ENCODE data around the gene AGAP9.
"Not testable (repeated sequence)": the region's sequence is repeated elsewhere in the genome, so short reads cannot be mapped to it uniquely, and the experiment has no call there.

AGAP9 gene

DNA sequence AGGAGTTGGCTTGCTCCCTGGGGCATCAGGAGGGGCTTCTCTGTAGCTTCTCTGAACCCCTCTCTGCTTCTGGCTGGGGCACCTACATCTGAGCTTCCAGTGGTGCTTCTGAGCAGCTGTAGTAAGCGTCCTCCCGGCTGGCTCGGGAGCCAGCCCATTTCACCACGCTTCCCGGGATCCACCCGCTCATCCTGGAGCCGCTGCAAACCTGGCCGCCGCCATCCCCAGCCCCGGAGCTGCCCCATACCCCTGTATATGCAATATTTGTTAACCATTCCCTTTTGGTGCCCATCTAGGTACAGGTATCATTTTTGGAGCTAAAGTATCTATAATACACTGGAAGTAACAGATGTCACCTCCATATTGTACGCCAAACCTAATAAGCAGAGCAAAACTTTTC, 38.7 kb downstream of the AGAP9 start:
- not testable (repeated sequence) for DNase-seq

DNA sequence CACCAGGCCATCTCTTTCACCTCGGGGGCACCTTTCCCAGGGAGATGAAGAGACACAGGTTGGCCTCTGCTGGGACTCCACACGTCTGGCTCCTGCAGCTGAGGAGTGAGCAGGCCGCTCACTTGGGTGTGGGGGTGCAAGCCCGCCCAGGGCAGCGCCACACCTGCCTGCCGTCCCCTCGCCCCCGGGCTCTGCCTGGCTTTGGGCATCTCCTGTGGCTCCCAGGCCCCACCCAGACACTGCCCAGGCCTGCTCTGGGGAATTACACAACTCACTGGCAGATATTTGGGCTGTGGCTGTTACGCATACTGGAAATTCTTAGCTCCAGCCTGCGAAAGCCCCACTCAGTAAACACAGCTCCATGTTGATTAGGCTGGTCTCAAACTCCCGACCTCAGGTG, 39.5 kb downstream of the AGAP9 start, which contains the start of gene ANXA8:
Gene ANXA8 (minus strand): TSS at position 193 of the 400 bp plus-strand sequence. CDS start 182 bp downstream, at position 11.
- DNase-seq, result not testable (repeated sequence)

DNA sequence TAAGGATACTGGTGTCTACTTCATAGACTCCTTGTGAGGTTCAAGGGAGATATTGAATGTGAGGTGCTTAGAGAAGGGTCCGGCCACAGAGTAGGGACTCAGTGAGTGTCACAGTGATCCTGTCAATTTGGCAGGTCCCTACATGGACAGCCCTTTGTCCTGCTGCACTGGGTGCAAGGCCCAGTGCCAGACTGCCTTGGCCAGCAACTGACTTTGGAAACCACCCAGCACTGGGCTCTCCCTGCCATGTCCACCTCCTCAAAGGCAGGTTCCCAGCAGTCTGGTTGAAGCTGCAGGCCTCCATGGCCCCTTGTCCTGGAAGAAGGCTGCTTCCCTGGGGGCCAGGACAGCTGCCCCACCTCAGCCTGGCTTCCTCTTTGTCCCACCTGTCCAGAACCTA, 41.1 kb downstream of the AGAP9 start:
- DNase-seq, result not testable (repeated sequence)

DNA sequence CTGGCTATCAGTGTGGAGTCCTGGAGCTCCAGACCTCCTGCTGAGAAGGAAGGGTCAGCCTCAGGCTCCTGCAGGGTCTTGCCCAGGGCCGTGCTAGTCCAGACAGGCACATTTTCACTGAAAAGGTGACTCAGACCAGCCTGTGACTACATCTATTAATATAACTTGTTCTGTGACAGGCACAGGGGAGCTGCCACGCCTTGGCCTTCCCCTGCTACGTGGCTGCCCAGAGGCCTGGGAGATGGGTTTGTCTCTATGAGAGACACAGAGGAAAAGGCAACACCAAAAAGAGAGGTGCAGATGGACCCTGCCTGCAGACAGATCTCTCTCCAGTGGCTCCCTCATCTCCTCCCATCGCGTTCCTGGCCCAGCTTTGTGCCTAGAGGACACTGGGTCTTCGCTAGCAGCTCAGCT, 41.7 kb downstream of the AGAP9 start:
- not testable (repeated sequence) for DNase-seq

DNA sequence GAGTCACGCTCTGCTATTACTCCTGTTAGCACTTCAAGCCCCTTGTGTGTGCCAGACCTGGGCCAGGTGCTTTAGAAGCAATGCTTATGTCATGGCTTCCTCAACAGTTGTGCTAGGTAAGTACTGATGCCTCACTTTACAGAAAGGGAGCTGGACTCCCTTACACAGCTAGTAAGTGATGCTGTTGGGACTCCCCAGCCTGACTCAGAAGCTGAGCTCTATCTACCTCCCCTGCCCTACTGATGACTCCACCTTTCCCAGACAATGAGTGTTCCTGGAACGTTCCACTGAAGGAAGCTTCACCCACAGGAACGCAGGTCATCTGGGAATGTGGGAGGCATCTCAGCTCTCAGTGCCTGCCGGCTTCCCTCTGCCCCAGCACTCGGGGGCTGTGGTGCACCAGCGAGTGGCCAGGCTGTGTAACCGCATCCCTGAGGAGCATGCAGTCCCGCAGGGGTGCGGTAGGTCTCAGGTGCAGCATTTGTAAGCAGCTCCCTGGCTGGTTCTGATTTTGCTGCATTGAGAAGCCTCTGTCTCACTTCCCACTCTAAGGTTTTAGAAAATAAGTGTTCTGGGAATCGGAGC, 42.2 kb downstream of the AGAP9 start:
- not testable (repeated sequence) for DNase-seq

DNA sequence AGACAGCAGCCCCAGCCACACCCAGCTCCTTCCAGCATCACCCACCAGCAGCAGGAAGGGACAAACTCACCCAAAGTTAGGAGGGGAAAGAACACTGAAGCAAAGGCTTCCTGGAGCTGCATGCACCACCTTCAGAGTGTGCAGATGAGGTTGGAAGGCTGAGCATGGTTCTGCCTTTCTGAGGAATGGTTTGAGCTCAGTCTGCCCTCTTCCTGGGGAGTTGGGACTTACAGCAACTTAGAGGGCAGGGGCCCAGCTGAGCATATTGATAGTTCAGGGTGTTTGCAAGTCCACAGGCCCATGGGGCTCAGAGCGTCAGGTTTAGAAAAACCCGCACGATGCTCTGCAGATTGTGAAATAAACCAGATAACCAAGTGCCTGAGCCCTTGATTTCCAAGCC, 43.3 kb downstream of the AGAP9 start:
- not testable (repeated sequence) for DNase-seq

DNA sequence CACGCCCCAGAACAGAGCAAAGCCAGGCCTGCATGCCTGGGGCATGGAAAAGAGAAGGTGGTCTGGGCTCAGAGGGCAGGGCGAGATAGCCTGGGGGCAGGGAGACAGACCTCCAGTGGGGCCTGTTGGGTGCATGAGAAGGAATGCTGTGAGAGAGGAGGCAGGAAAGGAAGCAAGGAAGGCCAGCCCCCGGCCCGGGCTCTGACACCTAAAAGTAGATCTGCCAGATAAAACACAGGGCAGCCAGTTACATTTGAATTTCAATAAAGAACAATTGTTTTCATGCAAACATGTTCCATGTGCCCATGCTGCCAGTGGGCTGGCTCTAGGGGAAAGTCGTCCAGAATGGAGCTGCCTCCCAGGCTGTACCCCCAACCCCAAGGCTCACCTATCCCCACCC, 45.3 kb downstream of the AGAP9 start:
- DNase-seq, result not testable (repeated sequence)

DNA sequence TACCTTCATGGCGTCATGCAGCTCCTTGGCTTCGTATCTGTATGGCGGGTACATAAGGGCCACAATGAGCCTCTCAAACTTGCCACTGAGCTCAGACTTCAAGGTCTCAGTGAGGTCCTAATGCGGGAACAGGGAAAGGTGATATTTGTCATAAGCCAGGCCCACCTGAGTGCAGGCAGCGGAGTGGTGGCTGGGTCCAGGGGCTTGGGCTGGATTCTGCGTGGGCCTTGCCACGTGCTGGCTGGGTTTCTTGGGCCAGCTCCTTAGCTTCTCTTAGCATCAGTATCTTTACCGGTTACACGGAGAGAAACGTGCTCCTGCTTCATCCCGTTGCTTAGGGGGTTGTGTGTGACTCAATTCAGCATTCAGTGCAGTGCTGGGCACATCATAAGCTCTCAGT, 46.4 kb downstream of the AGAP9 start:
- DNase-seq, result not testable (repeated sequence)

DNA sequence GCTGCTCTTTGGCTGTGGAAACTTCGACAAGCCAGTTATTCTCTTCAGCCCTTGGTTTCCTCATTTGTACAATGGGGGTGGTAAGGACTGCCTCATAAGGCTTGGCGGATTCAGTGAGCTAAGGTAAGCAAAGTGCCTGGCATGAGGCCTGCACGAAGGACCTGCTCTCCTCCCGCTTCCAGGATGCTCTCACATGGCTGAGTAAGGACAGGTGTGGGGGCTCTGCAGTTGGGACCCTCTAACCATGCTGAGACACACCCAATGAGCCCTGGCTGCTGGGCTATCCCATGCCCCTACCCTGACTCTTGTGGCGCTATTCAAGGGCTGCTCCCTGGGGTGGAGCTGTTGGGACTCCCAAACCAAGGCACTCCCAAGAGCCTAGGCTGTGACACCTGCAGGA, 48.3 kb downstream of the AGAP9 start:
- DNase-seq, result not testable (repeated sequence)

DNA sequence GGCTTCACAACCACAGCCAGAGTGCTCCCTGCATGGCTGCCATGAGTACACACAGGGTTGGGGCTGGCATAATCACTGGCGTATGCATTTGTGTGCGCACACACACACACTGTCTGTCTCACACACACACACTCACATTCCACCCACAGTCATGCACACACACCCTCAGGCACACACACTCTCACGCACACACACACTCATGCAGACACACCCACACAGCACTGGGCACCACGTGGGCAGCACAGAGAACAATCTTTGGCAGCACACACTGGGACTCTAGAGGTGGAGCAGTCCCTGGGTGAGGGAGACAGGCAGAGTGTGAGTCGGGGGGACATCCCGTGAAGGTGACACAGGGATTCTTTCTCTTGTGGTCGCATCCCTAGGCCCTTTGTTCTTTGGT, 49.9 kb downstream of the AGAP9 start:
- not testable (repeated sequence) for DNase-seq

DNA sequence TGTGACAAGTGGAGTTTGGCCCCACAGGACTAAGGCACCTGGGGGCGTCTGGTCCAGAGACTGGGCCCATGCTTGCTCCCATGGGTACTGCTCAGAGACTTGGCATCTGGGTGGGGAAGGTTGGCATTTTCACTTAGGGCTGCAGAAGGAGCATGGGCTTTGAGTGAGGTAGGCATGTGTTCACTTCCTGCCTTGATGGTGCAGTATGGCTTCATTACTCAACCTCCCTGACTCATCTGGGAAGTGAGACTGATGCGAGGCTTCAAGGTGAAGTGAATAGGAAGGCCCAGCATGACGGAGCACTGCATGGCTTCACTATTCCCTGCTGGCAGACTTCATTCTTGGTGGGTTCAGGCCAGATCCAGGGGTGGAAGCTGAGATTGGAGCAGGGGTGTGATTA, 50.8 kb downstream of the AGAP9 start:
- not testable (repeated sequence) for DNase-seq

DNA sequence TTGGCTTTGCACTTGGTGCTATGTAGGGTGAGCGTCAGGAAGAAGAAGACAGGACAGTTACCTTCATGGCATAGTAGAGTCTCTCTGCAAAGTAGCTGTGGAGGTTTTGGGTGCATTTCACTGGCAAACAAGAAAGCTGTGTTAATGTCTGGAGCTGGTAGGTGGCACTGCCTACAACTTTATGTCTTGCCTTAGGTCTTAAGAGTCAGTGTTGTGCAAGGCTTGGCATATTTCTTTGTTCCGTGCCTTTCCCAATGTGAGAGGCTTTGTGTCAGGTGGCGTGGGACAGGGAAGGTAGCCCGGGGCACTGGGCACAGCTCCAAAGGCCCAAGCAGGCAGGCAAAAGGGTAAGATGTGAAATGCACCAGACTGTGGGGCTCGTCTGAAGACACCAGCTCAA, 51.4 kb downstream of the AGAP9 start:
- not testable (repeated sequence) for DNase-seq

DNA sequence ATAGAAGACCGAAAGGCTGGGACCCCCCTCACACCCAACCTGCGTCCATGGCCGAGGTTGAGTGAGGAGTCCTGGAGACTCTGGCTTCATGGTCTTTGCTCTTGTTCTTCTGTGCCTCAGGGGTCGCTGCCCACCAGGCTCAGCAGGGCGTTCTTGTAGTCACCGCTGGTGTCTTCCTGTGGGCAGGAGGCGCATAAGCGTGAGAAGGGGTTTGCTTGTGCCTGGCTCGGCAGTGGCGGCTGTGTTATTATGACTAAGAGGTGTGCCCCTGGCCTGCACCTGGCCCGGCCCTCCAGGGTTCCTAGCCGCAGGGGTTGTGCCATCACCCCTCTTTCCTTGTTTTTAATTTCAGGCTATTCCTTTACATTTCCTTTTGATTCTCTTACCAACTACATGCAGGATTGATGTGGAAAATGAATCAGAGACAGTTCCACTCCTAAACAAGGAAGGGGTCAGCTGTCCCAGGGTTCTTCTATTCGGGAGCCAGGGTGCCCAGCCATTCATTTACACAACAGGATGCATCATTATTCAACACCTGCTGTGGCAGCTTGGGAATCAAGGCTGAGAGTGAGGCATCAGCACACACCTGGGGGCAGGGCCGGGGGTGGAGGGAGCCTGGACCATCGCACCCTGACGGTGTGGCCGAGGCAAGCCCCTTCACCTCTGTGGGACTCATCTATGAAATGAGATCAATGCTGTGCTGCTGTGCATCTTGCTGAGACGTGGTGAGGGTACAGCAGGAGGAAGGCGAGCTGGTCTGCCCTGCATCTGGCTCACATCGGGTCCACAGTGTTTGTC, 54.5 kb downstream of the AGAP9 start:
- DNase-seq, result not testable (repeated sequence)

DNA sequence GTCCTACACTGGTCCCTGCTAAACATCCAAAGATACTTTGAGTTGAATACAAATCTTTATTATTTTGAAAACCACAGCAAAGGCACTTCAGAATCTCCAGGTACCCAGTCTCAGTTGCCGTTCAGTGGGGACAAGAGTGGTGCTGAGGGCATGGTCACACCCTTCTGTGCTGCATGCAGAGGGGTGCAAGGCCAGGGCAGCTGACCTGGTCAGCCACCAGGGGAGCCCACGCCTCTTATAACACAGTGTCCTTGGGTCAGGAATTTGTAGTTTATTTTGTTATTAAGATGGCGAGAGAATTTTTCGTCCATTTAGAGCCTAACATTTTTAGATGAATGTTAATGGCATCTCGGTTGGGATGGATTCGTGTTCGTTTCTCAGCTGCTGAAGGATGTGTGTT, 55.5 kb downstream of the AGAP9 start:
- not testable (repeated sequence) for DNase-seq

DNA sequence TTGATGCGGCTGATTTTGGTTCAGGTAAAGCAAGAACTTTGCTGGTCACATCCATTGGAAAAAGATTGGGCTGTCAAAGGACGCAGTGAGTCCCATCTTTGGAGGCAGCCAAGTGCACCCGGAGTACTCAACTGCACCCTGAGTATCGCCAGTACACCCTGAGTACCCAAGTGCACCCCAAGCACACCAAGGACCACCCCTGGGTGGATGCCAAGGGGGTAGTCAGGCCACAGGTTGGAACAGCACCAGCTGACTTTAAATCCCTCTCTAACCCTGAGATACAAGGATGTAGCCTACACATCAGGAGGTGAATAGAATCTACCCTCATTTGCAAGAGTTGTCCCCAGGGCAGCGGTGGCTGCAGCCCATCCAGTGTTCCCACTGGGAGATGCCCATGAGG, 56.0 kb downstream of the AGAP9 start:
- not testable (repeated sequence) for DNase-seq

DNA sequence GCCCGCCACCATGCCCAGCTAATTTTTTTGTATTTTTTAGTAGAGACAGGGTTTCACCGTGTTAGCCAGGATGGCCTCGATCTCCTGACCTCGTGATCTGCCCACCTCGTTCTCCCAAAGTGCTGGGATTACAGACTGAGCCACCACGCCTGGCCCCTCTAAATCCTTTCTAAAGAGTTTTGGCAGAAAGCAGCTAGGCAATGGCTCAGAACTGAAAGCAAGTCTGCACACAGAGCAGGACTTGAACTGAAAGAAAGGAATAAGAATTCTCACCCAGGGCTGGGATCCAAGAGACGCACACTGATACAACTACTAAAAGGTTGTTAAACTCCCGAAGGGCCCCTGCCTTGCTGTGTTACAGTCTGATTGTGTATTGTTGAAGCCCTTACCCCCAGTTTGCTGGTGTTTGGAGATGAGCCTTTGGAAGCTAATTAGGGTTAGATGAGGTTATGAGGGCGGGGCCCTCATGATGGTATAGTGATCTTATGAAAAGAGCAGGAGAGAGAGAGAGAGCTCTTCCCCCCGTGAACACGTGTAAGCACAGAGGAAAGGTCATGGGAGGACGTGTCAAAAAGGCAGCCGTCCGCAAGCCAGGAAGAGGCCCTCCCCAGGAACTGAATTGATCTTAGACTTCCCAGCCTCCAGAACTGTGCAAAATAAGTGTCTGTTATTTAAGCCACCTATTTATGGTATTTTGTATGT, 58.1 kb downstream of the AGAP9 start:
- DNase-seq, result not testable (repeated sequence)

DNA sequence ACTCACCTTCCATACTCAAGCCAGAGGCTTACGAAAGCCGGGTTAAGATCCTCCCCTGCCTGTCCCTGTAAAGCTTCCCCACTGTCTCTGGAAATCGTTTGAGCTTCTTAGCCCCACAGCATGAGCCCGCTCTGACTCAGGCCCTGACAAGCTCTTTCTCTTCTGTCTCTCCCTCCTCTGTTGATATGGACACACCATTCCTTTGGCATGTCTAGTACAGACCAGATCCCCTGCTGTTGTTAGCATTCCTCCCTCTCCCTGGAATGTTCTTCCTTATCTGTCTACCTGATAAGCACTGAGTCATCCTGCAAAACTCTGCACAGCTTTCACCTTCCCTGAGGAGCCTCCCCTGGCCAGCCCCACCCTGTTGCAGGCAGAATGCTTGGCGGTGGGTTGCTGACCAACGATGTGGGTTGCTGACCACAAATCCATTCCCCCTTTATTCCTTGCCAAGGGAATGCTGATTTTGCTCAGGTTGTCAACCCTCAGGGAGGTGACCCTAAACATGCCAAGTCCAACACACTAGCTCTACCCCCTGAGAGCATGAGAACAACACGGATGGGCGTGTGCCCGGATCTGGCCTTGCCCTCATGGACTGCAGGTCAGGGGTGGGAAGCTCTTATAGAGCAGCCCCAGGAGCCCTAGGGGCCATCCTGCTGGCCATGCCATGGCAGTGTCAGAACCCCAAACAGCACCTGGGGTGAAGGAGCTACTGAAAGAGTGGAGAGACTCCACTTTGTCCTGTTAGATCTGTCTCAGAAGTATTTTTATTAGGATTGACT, 60.7 kb downstream of the AGAP9 start:
- DNase-seq, result not testable (repeated sequence)

DNA sequence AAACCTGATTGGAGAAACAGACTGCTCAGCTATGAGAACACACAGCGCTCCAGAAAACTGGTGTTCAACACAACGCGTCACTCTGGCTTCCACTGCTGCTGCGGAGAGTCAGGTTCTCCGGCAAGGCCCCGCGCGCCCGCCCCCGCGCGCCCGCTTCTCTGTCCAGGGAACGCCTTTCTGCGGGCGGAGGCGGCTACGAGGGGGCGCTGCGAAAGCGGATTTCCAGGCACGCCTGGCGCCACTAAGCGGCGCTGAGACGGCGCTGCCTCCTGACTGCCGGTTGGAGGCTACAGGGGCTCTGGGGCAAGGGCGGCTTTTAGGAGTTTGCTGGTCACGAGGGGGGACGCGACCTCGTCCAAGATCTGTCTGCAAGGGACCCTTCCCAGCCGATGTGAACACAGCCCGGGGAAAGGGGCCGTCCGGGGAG, 62.2 kb downstream of the AGAP9 start:
- peak; percentile 15 to 25 for DNase-seq

DNA sequence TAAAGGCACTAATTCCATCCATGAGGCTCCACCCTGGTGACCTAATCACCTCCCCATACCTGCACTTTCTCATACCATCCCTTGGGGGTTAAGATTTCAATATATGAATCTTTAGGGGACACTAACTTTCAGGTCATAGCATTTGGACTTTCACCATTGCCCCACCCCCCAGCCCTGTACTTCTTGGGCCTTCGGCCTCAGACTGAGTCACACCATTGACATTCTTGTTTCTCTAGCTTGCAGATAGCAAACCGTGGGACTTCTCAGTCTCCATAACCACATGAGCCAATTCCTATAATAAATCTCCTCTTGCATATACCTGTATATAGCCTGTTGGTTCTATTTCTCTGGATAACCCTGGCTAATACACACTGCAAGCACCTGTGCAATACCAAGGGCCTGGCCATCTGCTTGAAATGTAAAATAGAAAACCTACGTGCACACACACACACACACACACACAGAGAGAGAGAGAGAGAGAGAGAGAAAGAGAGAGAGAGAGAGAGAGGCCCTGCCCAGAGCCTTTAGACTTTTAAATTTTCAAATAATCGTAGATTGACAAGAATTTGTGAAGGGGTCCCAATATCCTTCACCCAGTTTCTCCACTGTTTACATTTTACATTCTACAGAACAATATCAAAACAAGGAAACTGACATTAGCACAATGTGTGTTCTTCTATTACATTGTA, 64.8 kb downstream of the AGAP9 start:
- DNase-seq, result no peak

DNA sequence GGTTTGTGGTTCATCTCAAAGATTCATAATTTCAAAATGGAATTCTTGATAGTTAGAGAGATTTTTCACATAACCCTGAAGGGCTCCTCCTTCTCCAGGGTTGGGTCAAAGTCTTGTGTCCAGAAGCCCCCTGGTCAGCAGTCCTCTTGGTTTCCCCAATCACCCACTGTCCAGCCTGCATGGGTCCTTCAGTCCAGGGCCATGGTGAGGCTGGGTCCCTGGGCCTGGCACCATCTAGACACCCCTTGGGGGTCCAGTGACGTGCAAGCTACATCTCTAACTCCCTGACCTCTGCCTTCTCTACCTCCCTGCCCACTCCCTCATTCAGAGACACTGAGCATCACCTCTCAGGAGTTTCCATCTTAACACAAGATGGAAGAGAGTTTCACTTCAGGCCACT, 65.6 kb downstream of the AGAP9 start:
- DNase-seq, result no peak

DNA sequence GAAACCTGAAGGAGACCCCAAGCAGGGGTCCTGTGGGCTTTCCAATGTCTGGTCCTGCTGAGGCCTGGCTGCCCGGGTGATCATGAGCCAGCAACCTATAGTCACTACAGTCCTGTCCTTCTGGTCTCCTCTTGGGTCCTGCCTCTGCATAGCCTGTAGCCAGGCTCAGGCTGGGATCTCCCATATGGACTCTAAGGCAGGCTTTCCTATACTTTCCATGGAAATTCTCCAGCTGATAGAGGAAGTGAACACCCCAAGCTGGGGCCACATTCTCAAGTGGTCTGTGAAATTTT, 66.0 kb downstream of the AGAP9 start:
- DNase-seq, result no peak

DNA sequence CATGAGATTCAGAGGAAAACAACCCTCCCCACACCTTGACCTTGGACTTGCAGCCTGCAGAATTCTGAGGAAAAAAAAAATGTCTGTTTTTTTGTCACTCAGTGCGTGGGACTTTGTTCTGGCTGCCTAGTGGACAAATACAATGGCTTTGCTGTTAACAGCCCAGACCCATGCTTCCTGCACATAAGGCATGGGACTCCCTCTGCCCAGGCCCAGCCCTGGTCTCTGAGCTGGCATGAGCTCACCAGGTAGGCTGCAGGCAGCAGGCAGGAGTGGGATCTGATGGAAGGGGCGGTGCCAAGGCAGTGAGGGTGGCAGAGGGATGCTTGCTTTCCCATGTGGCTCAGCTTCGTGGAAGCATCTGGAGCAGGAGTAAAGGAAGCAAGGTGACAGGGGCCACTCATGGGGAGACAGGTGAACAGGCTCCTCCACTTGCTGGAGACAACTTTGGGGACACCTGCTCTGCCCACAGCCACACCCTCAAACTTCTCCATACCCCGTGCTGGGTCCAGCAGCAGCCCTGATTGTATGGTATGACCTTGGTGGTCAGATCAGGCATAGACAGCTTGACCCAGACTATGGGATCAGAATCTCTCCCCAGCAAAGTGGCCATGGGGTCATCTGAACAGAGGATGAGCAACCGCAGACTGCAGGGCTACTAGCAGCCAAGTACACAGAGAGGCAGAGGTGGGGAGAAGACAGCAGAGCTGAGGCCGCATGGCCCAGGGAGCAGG, 66.5 kb downstream of the AGAP9 start:
- DNase-seq, result no peak
